ENCODE results near the gene EIF4E2.

DNA sequence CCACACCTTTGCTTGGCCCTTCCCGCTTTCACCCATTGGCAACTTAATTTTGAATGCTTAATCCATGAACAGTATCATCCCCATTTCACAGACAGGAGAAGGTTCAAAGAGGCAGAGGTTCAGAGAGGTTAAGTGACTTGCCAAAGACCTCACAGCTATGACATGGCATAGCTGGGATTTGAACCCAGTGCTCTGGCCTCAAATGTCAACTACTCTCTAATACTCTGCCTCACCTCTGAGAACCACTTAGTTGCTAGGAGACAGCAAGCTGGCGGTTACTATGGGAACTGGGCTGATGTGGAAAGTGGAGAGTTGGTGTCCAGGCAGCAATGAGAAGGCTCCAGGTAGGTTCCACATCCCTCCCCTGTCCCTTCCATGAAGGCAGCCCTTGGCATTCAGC lies 46.1 kb upstream of the EIF4E2 start:
- TF ChIP-seq, protein P1, sequence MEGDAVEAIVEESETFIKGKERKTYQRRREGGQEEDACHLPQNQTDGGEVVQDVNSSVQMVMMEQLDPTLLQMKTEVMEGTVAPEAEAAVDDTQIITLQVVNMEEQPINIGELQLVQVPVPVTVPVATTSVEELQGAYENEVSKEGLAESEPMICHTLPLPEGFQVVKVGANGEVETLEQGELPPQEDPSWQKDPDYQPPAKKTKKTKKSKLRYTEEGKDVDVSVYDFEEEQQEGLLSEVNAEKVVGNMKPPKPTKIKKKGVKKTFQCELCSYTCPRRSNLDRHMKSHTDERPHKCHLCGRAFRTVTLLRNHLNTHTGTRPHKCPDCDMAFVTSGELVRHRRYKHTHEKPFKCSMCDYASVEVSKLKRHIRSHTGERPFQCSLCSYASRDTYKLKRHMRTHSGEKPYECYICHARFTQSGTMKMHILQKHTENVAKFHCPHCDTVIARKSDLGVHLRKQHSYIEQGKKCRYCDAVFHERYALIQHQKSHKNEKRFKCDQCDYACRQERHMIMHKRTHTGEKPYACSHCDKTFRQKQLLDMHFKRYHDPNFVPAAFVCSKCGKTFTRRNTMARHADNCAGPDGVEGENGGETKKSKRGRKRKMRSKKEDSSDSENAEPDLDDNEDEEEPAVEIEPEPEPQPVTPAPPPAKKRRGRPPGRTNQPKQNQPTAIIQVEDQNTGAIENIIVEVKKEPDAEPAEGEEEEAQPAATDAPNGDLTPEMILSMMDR (IDR thresholded peaks at IDR 0.05): no peak
- no peak for TF ChIP-seq POLR2AphosphoS5 (IDR thresholded peaks at IDR 0.05)
- no peak for TF ChIP-seq POLR2A (IDR thresholded peaks at IDR 0.05)
- no peak for TF ChIP-seq EP300 (IDR thresholded peaks at IDR 0.05)

All from upper lobe of left lung (tissue), 4 donors.